ENCODE data around the gene COMMD4.

Gene COMMD4

DNA sequence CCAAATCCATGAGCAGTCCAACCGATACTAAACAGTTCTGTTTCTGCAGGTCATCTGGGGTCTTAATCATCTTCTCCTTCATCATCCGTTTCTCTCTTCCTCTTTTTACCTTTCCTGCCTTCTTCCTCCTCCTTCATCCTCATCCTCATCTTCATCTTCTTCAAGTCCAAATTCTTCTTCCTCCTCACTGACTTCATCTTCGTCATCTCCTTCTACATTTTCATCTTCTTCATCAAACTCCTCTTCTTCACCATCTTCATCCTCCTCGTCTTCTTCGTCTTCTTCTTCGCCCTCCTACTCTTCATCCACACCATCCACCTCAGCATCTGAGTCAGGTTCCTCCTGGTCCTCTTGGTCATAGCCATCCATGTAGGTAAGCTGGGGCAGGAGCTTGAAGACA lies 14.2 kb upstream of the COMMD4 start:
- H3K27ac ChIP-seq, result no peak overlapping the region
- no peaks in the 10 kb centered on the region for H3K27me3 ChIP-seq
- no peaks in the 10 kb centered on the region for H3K9me3 ChIP-seq
- H3K4me3 ChIP-seq (ENCODE audit: low read depth in 1 of 2, low read length in 1 of 2), result no peak overlapping the region
- no peaks in the 10 kb centered on the region for H3K36me3 ChIP-seq
- H3K4me1 ChIP-seq (ENCODE audit: control insufficient read depth in 1 of 2, insufficient read depth in 1 of 2, low read depth in 1 of 2, low read length in 1 of 2), result no peaks in the 10 kb centered on the region
- no peak for TF ChIP-seq CTCF (IDR thresholded peaks at IDR 0.05)

DNA sequence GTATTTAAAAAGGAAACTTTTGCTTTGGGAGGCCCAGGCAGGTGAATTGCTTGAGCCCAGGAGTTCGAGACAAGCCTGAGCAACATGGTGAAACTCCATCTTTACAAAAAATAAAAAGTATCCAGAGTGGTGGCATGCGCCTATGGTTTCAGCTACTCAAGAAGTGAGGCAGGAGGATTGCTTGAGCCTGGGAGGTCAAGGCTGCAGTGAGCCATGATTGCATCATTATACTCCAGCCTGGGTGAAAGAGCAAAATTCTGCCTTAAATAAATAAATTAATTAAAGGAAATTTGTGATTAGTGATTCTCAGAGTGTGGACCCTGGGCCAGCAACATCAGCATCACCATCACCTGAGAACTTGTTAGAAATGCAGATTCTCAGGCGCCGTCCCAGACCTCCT lies 9.9 kb upstream of the COMMD4 start:
- Histone ChIP-seq H3K9me3 (no peaks in the 10 kb centered on the region), H3K27ac (no peak overlapping the region), H3K4me3 (ENCODE audit: low read depth in 1 of 2, low read length in 1 of 2) (no peak overlapping the region), H3K36me3 (no peaks in the 10 kb centered on the region), H3K27me3 (no peaks in the 10 kb centered on the region), H3K4me1 (ENCODE audit: control insufficient read depth in 1 of 2, insufficient read depth in 1 of 2, low read depth in 1 of 2, low read length in 1 of 2) (no peaks in the 10 kb centered on the region)
- TF ChIP-seq CTCF (IDR thresholded peaks at IDR 0.05), result no peak

DNA sequence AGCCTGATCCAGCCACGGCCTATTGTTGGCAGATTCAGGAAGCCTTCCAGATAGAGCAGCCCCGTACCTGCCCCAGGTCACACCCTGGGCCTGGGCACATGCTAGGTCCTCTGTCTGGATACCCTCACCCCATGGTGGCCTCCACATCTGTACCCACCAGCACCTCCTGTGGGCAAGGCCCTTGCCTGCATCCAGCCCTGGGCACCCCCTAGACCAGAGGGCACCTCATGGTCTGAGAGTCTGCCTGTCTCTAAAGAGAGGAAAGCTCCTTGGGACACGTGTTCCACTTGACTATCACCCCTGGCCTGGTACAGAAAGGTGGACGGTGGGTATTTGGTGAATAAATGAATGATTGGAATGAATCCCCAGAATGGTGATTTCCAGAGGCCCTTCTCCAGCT lies 8.9 kb upstream of the COMMD4 start:
- Histone ChIP-seq H3K36me3 (no peaks in the 10 kb centered on the region), H3K27me3 (no peaks in the 10 kb centered on the region), H3K4me3 (ENCODE audit: low read depth in 1 of 2, low read length in 1 of 2) (no peak overlapping the region), H3K4me1 (ENCODE audit: control insufficient read depth in 1 of 2, insufficient read depth in 1 of 2, low read depth in 1 of 2, low read length in 1 of 2) (no peaks in the 10 kb centered on the region), H3K9me3 (no peaks in the 10 kb centered on the region), H3K27ac (no peak overlapping the region)
- no peak for TF ChIP-seq CTCF (IDR thresholded peaks at IDR 0.05)

DNA sequence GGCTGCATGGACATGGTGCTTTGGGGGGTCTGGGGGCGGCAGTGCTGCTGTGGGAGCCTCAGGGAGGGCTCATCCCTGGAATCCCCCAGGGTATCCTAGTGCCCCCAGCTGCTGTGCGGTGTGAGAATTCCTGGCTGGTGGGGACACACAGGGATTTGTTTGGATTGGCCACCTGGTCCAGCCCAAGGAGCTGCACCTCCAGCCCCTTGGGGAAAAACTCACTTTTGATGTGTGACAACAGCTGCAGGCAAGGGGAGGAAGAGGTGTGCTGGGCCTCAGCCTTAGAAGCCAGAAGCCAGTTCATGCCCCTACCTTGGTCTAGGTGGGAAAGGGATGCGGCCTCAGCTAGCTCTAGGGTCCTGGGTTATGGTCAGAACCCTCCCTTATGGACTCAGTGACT lies 8.4 kb upstream of the COMMD4 start:
- TF ChIP-seq CTCF (IDR thresholded peaks at IDR 0.05), result no peak
- no peaks in the 10 kb centered on the region for H3K9me3 ChIP-seq

GRCh38 chr15:75328493-75329314 lies 7.2 kb upstream of the COMMD4 start:
- Histone ChIP-seq H3K4me1 (ENCODE audit: control insufficient read depth in 1 of 2, insufficient read depth in 1 of 2, low read depth in 1 of 2, low read length in 1 of 2) (no peaks in the 10 kb centered on the region), H3K27me3 (no peaks in the 10 kb centered on the region), H3K9me3 (no peaks in the 10 kb centered on the region), H3K4me3 (ENCODE audit: low read depth in 1 of 2, low read length in 1 of 2) (no peak overlapping the region), H3K27ac (no peak overlapping the region), H3K36me3 (no peaks in the 10 kb centered on the region)
- TF ChIP-seq CTCF (IDR thresholded peaks at IDR 0.05), result no peak

More for the DNA sequence above, 8.4 kb upstream of the COMMD4 start:
- Histone ChIP-seq H3K4me1 (ENCODE audit: control insufficient read depth in 1 of 2, insufficient read depth in 1 of 2, low read depth in 1 of 2, low read length in 1 of 2) (no peaks in the 10 kb centered on the region), H3K4me3 (ENCODE audit: low read depth in 1 of 2, low read length in 1 of 2) (no peak overlapping the region), H3K36me3 (no peaks in the 10 kb centered on the region), H3K27me3 (no peaks in the 10 kb centered on the region), H3K27ac (no peak overlapping the region)
